C4-2B (cell line): Measurements from ENCODE around the gene TMED4.

ENCODE experiments used
- CTCF ChIP-seq: fragments of 450-650 bp; conservative IDR thresholded peaks from 2 replicates; pipeline ENCODE4 v1.5.1; 2017; ENCODE audit warnings: mild to moderate bottlenecking
- ZFX ChIP-seq: fragments of 450-650 bp; IDR thresholded peaks from 2 replicates; pipeline ENCODE4 v1.6.1; 2017

- no peak for TF ChIP-seq CTCF
- TF ChIP-seq ZFX = no peak
These were observed 51.0 kb downstream of the TMED4 start for GRCh38 chr7:44530990-44531389.
